Kidney (tissue), 14 donors: ENCODE measurements around the gene FRAS1. TPM values are rescaled to one million over a fixed set of nuclear protein-coding genes. Genes with fewer than 3 reads are reported as not detected.

Experiments
- DNase-seq, 5 donors: peaks; one replicate each; pipeline ENCODE4 v3.0.0-alpha.2; 2013 to 2020
- FAIRE-seq: peaks from 2 replicates; lab custom pipeline; 2012; peaks lifted over from hg19 to GRCh38; lab: Jason Lieb, UNC
- H3K27ac ChIP-seq, 2 donors: one replicate each; pipeline ENCODE4 v1.7.0; 2013; ENCODE audit warnings: low read depth in 2 of 2, low read length in 2 of 2, inconsistent platforms in 1 of 2
- H3K27me3 ChIP-seq: one replicate; pipeline ENCODE4 v1.7.1; 2013; ENCODE audit warnings: low read length, inconsistent platforms; ENCODE audit not compliant: control insufficient read depth, insufficient read depth
- H3K36me3 ChIP-seq, 3 donors: one replicate each; pipeline versions ENCODE4 v1.7.0 to v1.7.1; 2013; ENCODE audit warnings: low read length in 3 of 3, control low read depth in 1 of 3, inconsistent platforms in 1 of 3; ENCODE audit not compliant: insufficient read depth in 3 of 3, control insufficient read depth in 2 of 3
- H3K4me1 ChIP-seq, 3 donors: one replicate each; pipeline versions ENCODE4 v1.7.0 to v1.7.1; 2013; ENCODE audit warnings: low read length in 3 of 3, inconsistent platforms in 1 of 3, low read depth in 1 of 3; ENCODE audit not compliant: control insufficient read depth in 2 of 3, insufficient read depth in 2 of 3
- H3K4me3 ChIP-seq, 3 donors: one replicate each; pipeline versions ENCODE4 v1.7.0 to v1.8.1; 2013; ENCODE audit warnings: low read length in 3 of 3, control low read depth in 1 of 3, inconsistent platforms in 1 of 3
- H3K9ac ChIP-seq, 3 donors: one replicate each; pipeline versions ENCODE4 v1.7.0 to v1.7.1; 2013; ENCODE audit warnings: low read length in 3 of 3, control low read depth in 1 of 3, inconsistent platforms in 1 of 3
- H3K9me3 ChIP-seq, 3 donors: one replicate each; pipeline versions ENCODE4 v1.7.0 to v1.7.1; 2013; ENCODE audit warnings: low read length in 3 of 3, control low read depth in 1 of 3, inconsistent platforms in 1 of 3; ENCODE audit not compliant: control insufficient read depth in 2 of 3, insufficient read depth in 1 of 3
- CTCF ChIP-seq: IDR thresholded peaks from 3 replicates; pipeline ENCODE4 v1.5.1; 2012; ENCODE audit warnings: mild to moderate bottlenecking, moderate library complexity, borderline replicate concordance; ENCODE audit not compliant: insufficient read depth; ENCODE audit errors: extremely low read depth
- intact Hi-C: fragments of 100-400 bp; cut with DNase I; formaldehyde crosslinking; loops from one replicate; pipeline ENCODE4 v1.11.1; 2022
- polyA plus RNA-seq: library from polyadenylated mRNA; stranded (reverse); fragments of 350-450 nt; fragmentation: Illumina TruSeq; extraction: RNeasy Lipid Tissue Mini Kit (QIAGEN cat#74804); gene quantifications from one replicate; pipeline ENCODE4 v1.2.3, GENCODE V29; 2014; ENCODE audit warnings: low read depth, low replicate concordance; ENCODE audit not compliant: insufficient read depth
- total RNA-seq: library from RNA; stranded (reverse); fragmentation: NEBNext Ultra II Directional; extraction: Animal tissue kit (Norgen Biotek cat#: 25700); gene quantifications from one replicate; pipeline ENCODE4 v1.2.1, GENCODE V29; 2021
- donor health status: control.
- donor health status: control.
- donor health status: control.
- donor health status: control.
- donor health status: control.
- donor health status: DM: yes; HTN: yes; CAD: no.
- donor health status: Normal renal cell carcinoma (clear cell type).

The FRAS1 gene
- total and polyA plus RNA-seq, 2 donors from 2014 or later = 6.5 to 31.5 TPM

DNA sequence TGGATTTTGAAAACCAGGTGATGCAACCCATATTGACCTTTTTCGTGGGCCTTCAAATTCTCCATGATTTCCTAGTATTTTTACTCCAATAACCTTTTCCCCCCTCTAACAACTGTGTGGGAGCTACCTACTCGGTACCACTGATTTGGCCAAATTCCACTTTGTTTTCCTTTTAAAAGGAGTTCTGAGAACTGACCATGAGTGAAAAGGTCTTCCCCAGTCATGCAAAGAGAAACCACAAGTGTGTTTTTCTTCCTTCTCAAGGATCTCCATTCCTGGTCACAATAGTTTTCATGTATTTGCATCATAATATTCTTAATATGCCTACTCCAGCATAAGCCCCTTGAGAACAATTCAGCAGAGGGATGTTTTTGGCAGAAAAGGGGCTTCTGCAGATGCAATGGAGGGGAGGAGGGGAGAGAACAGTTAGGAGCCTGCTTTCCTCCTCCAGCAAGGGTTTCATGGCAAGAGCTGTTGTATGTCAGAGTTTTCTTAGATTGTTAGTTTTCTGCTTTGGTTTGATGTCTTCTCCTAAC is 299.2 kb downstream of the FRAS1 start:
- no peak overlapping the region for H3K27ac ChIP-seq
- no peak overlapping the region for H3K4me3 ChIP-seq
- no peaks in the 10 kb centered on the region for H3K27me3 ChIP-seq
- TF ChIP-seq CTCF = no peak
- FAIRE-seq = no peak
- H3K9me3 ChIP-seq = no peaks in the 10 kb centered on the region
- intact Hi-C loops = no loop called here
- no peak overlapping the region for H3K9ac ChIP-seq
- no peaks in the 10 kb centered on the region for H3K4me1 ChIP-seq
- DNase-seq = no peak
- no peaks in the 10 kb centered on the region for H3K36me3 ChIP-seq

- H3K27ac ChIP-seq = no peak overlapping the region
- H3K9me3 ChIP-seq = no peaks in the 10 kb centered on the region
- no peaks in the 10 kb centered on the region for H3K27me3 ChIP-seq
- no peaks in the 10 kb centered on the region for H3K36me3 ChIP-seq
- H3K4me3 ChIP-seq = no peak overlapping the region
- no peaks in the 10 kb centered on the region for H3K4me1 ChIP-seq
- no peak overlapping the region for H3K9ac ChIP-seq
- no peak for TF ChIP-seq CTCF
- intact Hi-C loops = no loop called here
- no peak for DNase-seq
- FAIRE-seq = no peak
These were observed 300.0 kb downstream of the FRAS1 start for GRCh38 chr4:78357122-78357521.

DNA sequence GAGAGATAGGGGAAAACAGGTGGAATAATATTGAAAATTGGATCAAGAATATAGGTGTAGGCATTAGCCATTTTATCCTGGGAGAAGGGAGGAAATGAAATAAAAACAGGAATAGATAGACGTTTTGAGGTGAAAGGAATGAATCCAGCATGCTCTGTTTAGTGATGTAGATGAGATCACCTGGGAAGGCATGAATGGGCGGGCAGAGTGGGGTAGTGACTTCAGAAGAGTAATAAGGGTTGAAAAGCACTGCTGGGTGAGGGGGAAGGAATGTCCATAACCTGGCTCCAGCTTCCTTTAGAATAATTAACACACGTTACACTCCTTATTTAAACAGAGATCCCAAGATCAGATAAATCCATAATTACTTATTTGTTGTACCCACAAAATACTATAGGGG is 303.3 kb downstream of the FRAS1 start:
- Histone ChIP-seq H3K9ac (no peak overlapping the region), H3K27ac (no peak overlapping the region), H3K9me3 (no peaks in the 10 kb centered on the region), H3K4me1 (no peaks in the 10 kb centered on the region), H3K36me3 (no peaks in the 10 kb centered on the region), H3K27me3 (no peaks in the 10 kb centered on the region), H3K4me3 (no peak overlapping the region)
- no peak for DNase-seq
- FAIRE-seq = no peak
- TF ChIP-seq CTCF = no peak
- intact Hi-C loops = no loop called here

DNA sequence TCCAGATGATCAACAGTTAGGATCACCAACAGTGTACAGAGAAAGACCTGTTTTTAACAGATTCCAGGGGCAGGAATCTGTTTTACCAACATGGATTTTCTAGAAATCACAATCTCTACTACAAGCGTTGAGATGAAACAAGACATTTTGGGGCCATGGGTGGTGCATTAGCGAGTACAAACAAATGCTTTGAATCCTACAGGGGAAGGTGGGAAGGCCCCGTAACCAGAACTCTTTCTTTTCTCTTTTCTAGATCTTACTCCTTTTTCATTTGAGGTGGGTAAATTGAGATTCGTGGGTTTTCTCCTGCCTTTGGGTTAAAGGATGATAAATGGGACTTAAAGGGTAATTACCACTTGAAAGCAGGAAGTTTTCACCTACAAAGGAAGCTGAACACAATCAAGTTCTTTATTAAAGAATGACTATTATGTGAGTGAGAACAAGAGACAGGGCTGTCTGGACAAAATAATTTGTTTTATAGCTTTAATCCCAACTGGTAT is 304.5 kb downstream of the FRAS1 start:
- intact Hi-C loops = no loop called here
- FAIRE-seq (no peak), DNase-seq (no peak)
- no peak overlapping the region for H3K27ac ChIP-seq
- no peak for TF ChIP-seq CTCF
- no peaks in the 10 kb centered on the region for H3K9me3 ChIP-seq
- no peaks in the 10 kb centered on the region for H3K27me3 ChIP-seq
- no peak overlapping the region for H3K9ac ChIP-seq
- peaks cover 0 to 7% (median 0%) of the 10 kb centered on the region in 3 donors for H3K36me3 ChIP-seq
- no peak overlapping the region for H3K4me3 ChIP-seq
- H3K4me1 ChIP-seq = no peaks in the 10 kb centered on the region
